Heart left ventricle (tissue), 13 donors: Measurements from ENCODE around the gene FAM187B.

Experiments
- CTCF ChIP-seq, 12 donors: fragments of 200-600 bp; sonication (generic) in 4 of 12; IDR thresholded peaks; one replicate each; pipeline versions ENCODE4 v1.5.0 to v1.8.0; 2018 to 2022; ENCODE audit warnings: antibody characterized with exemption in 12 of 12, mild to moderate bottlenecking in 5 of 12
- POLR2A ChIP-seq, 2 donors: fragments of 450-650 bp; IDR thresholded peaks; one replicate each; pipeline ENCODE4 v1.6.1; 2017; ENCODE audit warnings: antibody characterized with exemption in 2 of 2, mild to moderate bottlenecking in 2 of 2, moderate library complexity in 2 of 2
- donor health status: ischemic (EF 13 %, LVEDD 7.1; RV severe dilation, severe dysfunction).
- donor health status: DM: no; HTN: yes; CAD: no.
- donor health status: DM: no; HTN: no; CAD: no.
- donor health status: ischemic (EF 25% LVEDD 6.9; RV normal size, moderate dysfunction).
- donor health status: ischemic (EF 25% LVEDD 5.7; RV mildly dilated, moderate dysfunction).
- donor health status: ischemic (EF 35%, LVEDD 5.7; RV mildly dilated, moderate dysfunction).
- donor health status: nonischemic (EF 11% LVEDD 7.7; RV severe dilation, severe dysfunction).
- donor health status: DM: yes; HTN: yes; CAD: no.
- donor health status: PGD.
- donor health status: ischemic (EF 29% LVEDD 5.4; RV normal size, mild dysfunction).
- donor health status: nonischemic (EF 23%, LVEDD 6.1; RV moderate dilation, normal function).

DNA sequence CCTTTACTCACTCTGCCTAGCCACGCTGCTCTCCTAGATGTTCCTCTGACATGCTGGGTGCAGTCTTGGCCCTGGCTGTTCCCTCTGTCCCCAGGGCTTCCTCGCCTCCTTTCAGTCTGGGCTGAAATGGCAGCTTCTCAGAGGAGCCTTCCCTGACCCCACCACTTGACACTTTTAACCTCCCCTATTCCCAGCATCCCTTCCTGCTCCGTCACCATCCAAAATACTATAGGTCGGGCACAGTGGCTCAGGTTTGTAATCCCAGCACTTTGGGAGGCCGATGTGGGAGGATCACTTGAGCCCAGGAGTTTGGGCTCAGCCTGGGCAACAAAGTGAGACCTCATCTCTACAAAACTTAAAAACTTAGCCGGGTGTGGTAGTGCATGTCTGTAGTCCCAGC, 2.6 kb downstream of the FAM187B start:
- TF ChIP-seq CTCF (IDR thresholded peaks at IDR 0.05) (no peak), POLR2A (IDR thresholded peaks at IDR 0.05) (no peak)
